ENCODE measurements around the gene LRCH1. TPM values are rescaled to one million over a fixed set of nuclear protein-coding genes. Genes with fewer than 3 reads are reported as not detected.

The LRCH1 gene
- total and polyA plus RNA-seq, 2 experiments from 2014 or later: 3.9 to 9.2 TPM

GRCh38 chr13:46621792-46622629 lies 69.0 kb downstream of the LRCH1 start (continued):
- no peak for TF ChIP-seq ZNF462 (CRISPR knock-in tag; IDR thresholded peaks at IDR 0.05)
- no peak for TF ChIP-seq NANOG (IDR thresholded peaks at IDR 0.05; ENCODE audit: borderline replicate concordance)
- no peak for TF ChIP-seq REST (IDR thresholded peaks at IDR 0.05; ENCODE audit: unreplicated experiment)
- TF ChIP-seq STAT1 (IDR thresholded peaks at IDR 0.05; ENCODE audit: unreplicated experiment): no peak
- TF ChIP-seq ETS1 (IDR thresholded peaks at IDR 0.05): no peak
- TF ChIP-seq ZNF114 (CRISPR knock-in tag; IDR thresholded peaks at IDR 0.05): no peak
